GM13977 (cell line): Measurements from ENCODE around the gene NMNAT3.

Experiments
- DNase-seq: peaks from one replicate; pipeline ENCODE4 v3.0.0; 2012; ENCODE audit warnings: low spot score
- in situ Hi-C: fragments of 300-500 bp; cut with MboI; formaldehyde crosslinking; loops from one replicate; pipeline ENCODE4 v1.12.0; 2022; ENCODE audit warnings: low sequenced_read_pairs, low pct_unique_long_range_greater_than_20kb, mixed read lengths, inconsistent platforms; ENCODE audit not compliant: unreplicated experiment
- TF ChIP-seq, protein P1 (sequence below): IDR thresholded peaks from 2 replicates; pipeline ENCODE4 v1.5.1; 2012; ENCODE audit warnings: mild to moderate bottlenecking, control low read depth; ENCODE audit not compliant: insufficient read depth; ENCODE audit errors: extremely low read depth, missing control alignments

NMNAT3 gene

GRCh38 chr3:139671863-139672646 is 5.7 kb downstream of the NMNAT3 start:
- in situ Hi-C loops, result no loop called here
- DNase-seq, result no peak
- TF ChIP-seq, protein P1, sequence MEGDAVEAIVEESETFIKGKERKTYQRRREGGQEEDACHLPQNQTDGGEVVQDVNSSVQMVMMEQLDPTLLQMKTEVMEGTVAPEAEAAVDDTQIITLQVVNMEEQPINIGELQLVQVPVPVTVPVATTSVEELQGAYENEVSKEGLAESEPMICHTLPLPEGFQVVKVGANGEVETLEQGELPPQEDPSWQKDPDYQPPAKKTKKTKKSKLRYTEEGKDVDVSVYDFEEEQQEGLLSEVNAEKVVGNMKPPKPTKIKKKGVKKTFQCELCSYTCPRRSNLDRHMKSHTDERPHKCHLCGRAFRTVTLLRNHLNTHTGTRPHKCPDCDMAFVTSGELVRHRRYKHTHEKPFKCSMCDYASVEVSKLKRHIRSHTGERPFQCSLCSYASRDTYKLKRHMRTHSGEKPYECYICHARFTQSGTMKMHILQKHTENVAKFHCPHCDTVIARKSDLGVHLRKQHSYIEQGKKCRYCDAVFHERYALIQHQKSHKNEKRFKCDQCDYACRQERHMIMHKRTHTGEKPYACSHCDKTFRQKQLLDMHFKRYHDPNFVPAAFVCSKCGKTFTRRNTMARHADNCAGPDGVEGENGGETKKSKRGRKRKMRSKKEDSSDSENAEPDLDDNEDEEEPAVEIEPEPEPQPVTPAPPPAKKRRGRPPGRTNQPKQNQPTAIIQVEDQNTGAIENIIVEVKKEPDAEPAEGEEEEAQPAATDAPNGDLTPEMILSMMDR, result no peak

- TF ChIP-seq, protein P1, result no peak
- in situ Hi-C loops, result no loop called here
- no peak for DNase-seq
Observed at GRCh38 chr3:139671107-139671506, 6.7 kb downstream of the NMNAT3 start.

DNA sequence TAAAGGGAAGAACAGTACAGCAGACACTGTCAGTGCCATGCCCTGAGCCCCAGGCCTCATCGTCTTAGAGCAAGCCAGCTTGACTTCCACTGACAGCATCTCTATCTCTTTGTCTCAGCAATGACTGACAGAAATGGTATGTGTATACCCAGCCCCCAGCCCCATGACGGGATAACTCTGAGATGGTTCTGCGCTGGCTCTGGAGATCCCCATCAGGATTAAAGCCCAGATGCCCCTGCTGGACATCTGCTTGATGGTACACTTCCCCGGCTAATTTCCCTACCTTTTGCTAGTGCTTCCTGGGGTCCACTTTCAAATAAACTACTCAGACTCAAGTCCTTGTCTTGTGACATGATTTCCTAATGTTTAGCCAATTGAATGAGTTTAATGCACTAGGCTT is 7.6 kb downstream of the NMNAT3 start:
- TF ChIP-seq, protein P1, result no peak
- DNase-seq, result no peak
- in situ Hi-C loops, result no loop called here

DNA sequence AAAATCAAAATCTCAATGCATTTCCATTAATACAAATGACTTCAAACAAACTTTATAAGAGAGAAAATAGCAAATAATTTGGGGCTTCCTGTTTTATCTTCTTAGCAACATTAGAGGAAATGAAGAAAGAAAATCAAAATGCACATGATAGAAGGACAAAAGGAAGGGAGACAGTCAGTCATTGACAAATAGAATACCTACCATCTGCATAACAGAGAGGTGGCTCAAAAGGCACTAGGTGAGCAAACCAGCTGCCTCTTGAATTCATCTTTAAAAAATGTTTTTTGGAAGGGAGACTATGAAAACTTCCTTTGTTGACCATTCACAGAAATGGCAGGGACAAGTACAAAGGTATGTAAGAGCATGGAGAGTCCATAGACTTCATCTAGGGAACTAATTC is 9.4 kb downstream of the NMNAT3 start:
- in situ Hi-C loops, result no loop called here
- DNase-seq, result no peak
- TF ChIP-seq, protein P1, result no peak

GRCh38 chr3:139664958-139665357 is 12.8 kb downstream of the NMNAT3 start:
- TF ChIP-seq, protein P1, result no peak
- no peak for DNase-seq
- in situ Hi-C loops, result no loop called here

- TF ChIP-seq, protein P1, result no peak
- DNase-seq, result no peak
- in situ Hi-C loops, result no loop called here
Observed at GRCh38 chr3:139660269-139660668, 17.5 kb downstream of the NMNAT3 start.
